LNCAP (cell line): ENCODE data around the gene PAMR1.

ENCODE experiments used
- CTCF ChIP-seq: fragments of 450-650 bp; IDR thresholded peaks from 2 replicates; pipeline ENCODE4 v1.5.1; 2017; ENCODE audit warnings: mild to moderate bottlenecking

PAMR1 gene

GRCh38 chr11:35511666-35512065, 13.8 kb downstream of the PAMR1 start:
- no peak for TF ChIP-seq CTCF

GRCh38 chr11:35507688-35508087, 17.7 kb downstream of the PAMR1 start:
- no peak for TF ChIP-seq CTCF

- no peak for TF ChIP-seq CTCF
Measured at GRCh38 chr11:35501776-35502175, 23.6 kb downstream of the PAMR1 start.

GRCh38 chr11:35500744-35501143, 24.7 kb downstream of the PAMR1 start:
- no peak for TF ChIP-seq CTCF

GRCh38 chr11:35496416-35496815, 29.0 kb downstream of the PAMR1 start:
- no peak for TF ChIP-seq CTCF

- no peak for TF ChIP-seq CTCF
Measured at GRCh38 chr11:35494957-35495490, 30.4 kb downstream of the PAMR1 start.

GRCh38 chr11:35491231-35491871, 34.1 kb downstream of the PAMR1 start:
- no peak for TF ChIP-seq CTCF

GRCh38 chr11:35488117-35488516, 37.3 kb downstream of the PAMR1 start:
- no peak for TF ChIP-seq CTCF
